Choroid plexus epithelial cell (primary cell): ENCODE data around the gene DIP2C.
"Not testable (repeated sequence)": the region's sequence is repeated elsewhere in the genome, so short reads cannot be mapped to it uniquely, and the experiment has no call there.

Experiments
- DNase-seq: peaks from one replicate; pipeline ENCODE4 v3.0.0-alpha.2; 2010; ENCODE audit warnings: low read depth
- H3K4me3 ChIP-seq: 2 replicates; pipeline ENCODE4 v1.5.1; 2011; ENCODE audit warnings: low read depth, mild to moderate bottlenecking, control low read depth, low read length, moderate library complexity
- TF ChIP-seq, protein P1 (sequence below): conservative IDR thresholded peaks from 2 replicates; pipeline ENCODE4 v1.5.1; 2011; ENCODE audit warnings: low read depth, mild to moderate bottlenecking, control low read depth, inconsistent platforms, low read length, moderate library complexity

The DIP2C gene

DNA sequence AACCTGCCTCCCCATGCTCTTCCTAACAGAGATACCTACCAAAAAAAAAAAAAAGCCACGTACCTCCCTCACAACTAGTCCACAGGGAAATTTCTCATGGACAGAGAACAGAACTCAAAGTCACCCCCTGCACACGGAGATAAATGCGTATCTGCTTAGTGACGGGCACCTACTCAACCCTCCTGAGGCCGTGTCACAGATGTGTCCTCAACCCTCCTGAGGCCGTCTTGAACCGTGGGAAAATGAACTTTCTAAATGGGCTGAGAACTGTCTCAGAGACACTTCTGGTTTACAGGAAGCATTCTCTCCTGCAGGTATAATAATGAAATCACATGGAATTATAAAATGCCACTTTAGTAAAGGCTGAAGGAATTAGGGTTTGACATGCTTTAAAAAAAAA lies 155.9 kb downstream of the DIP2C start:
- DNase-seq, result no peak
- no peak overlapping the region for H3K4me3 ChIP-seq
- TF ChIP-seq, protein P1, sequence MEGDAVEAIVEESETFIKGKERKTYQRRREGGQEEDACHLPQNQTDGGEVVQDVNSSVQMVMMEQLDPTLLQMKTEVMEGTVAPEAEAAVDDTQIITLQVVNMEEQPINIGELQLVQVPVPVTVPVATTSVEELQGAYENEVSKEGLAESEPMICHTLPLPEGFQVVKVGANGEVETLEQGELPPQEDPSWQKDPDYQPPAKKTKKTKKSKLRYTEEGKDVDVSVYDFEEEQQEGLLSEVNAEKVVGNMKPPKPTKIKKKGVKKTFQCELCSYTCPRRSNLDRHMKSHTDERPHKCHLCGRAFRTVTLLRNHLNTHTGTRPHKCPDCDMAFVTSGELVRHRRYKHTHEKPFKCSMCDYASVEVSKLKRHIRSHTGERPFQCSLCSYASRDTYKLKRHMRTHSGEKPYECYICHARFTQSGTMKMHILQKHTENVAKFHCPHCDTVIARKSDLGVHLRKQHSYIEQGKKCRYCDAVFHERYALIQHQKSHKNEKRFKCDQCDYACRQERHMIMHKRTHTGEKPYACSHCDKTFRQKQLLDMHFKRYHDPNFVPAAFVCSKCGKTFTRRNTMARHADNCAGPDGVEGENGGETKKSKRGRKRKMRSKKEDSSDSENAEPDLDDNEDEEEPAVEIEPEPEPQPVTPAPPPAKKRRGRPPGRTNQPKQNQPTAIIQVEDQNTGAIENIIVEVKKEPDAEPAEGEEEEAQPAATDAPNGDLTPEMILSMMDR, result no peak

DNA sequence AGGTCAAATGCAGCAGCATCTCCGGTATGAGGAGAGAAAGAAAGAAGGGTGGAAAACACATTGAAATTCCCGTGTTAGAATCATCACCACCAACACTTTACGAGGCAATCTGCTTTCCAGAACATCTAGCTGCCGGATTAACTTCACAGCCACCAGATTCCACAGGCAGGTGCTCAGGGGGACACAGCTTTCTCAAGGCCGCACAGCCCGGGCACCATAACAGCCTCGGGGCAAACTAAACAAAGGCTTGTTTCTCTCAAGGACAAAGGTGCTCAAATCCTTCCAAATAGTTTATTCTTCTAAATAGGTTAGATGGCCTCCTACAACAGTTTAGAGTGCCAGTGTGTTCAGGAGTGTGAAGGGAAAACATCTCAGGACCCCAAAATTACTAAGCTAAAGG lies 156.3 kb downstream of the DIP2C start:
- no peak for DNase-seq
- TF ChIP-seq, protein P1, result no peak
- no peak overlapping the region for H3K4me3 ChIP-seq

DNA sequence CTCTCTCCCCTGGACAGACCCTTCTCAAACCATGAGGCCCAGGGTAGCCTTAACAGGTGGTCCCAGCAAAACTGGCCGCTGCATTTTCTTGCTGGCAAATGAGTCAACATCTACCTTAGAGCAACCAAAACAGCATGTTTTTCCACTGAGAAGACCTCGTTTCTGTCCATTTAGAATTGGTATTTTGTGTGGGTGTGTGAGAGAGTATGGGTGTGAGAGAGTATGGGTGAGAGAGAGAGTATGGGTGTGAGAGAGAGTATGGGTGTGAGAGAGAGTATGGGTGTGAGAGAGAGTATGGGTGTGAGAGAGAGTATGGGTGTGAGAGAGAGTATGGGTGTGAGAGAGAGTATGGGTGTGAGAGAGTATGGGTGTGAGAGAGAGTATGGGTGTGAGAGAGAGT lies 157.1 kb downstream of the DIP2C start:
- not testable (repeated sequence) for DNase-seq

DNA sequence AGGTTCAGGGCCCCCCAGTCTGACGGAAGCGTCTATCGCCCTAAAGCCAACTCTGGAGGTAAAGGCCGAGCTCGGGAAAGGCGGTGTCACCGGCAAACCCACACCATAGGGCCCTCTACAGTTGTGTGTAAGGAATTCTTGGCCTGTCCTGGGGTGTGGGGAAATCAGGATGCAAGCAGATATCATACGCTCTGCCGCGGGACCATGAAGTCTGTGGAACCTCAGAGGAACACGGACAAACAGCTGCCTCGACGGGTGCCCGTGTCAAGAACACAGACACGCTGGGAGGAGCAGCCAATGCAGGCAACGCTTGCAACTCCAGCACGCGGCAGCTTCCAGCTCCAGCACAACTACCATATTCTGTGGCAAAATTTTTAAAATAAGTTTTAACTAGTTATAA lies 157.9 kb downstream of the DIP2C start:
- TF ChIP-seq, protein P1, result no peak
- DNase-seq, result no peak
- no peak overlapping the region for H3K4me3 ChIP-seq

More for the DNA sequence above, 157.1 kb downstream of the DIP2C start:
- not testable (repeated sequence) for H3K4me3 ChIP-seq

DNA sequence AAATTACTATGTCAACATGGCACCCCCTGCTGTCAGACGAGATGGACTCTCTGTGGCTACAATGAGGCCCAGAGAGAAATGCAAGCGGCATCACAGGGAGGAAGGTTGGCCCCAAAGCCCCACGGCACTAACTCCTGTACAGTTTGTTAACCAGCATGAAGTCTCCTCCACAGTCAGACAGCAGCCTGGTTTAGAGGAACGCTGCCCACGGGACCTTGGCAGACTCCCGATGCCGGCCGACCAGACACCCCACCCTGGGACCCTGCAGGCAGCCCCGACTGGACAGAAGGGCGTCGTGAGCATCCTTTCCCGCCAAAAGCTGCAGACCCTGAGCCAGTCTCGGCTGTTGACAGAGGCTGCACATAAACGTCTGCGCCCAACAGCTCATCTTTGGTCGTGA lies 158.8 kb downstream of the DIP2C start:
- no peak overlapping the region for H3K4me3 ChIP-seq
- DNase-seq, result no peak
- TF ChIP-seq, protein P1, result no peak

DNA sequence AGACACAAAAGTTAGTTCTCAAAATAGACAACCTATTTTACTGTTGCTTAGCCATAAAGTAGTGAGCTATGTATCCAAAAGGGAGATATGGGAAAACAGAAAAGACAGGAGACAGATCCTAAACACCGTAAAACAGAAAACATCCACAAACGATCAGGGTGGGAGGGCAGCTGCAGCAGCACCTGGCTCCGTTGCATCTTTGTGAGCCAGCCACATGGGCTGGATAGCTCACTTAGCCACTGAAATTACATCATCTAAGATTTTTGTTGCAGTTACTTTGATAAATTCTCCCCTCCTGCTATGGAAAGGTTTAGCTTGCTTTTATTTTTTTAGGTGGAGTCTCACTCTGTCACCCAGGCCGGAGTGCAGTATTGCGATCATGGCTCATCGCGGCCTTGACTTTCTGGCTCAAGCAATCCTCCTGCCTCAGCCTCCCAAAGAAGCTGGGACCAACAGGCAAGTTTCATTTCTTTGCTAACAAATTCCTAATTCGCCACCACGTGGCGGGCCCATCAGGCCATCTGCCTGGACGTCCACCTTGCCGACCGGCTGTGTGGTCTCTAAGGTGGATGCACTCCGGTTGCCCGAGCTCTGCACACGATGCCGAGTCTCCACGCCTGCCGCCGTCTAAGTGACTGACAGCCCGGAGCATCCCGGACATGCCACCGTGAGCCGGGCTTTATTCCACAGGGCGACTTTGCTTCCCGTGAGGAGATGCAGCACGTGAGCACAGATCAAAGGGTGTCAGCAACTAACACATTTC lies 159.8 kb downstream of the DIP2C start:
- no peak for DNase-seq
- TF ChIP-seq, protein P1, result no peak
- no peak overlapping the region for H3K4me3 ChIP-seq

DNA sequence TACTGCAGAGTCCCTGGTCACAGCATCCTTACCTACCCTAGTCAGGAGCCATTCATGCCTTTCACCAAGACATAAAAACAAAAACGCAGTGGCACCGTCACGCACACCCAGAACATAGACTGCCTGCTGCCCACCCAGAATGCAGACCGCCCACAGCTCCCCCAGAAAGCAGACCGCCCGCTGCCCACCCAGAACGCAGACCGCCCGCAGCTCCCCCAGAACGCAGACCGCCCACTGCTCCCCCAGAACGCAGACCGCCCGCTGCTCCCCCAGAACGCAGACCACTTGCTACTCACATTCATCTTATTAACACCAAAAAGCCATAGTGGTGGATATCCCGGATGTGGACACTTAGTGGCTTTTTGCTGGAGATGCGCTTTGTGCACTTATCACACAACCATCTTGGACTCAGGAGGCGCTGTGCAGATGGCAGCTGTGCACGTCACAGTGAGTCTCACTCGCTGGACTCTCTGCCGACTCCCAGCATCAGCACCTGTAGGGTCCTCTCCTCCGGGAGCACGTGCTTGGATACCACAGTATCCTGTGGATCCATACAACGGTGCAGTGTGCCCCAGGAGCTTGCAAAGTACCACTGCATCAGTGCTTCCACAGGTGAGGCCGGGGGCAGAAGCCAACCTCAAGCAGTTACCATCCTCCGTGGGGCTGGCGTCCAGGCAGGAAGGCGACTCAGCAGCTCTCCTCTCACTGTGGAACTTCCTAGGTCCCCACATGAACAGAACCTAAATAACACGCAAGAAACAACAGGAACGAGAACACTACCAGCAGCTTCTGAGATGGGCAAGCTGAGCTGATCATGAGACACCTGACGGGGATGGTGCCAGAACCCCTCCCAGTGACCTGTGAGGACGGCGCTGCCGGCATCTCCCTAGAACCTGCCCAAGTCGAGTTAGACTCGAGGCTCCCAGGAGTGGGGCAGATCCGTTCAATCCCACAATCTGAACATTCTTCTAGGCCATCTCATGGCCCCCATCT lies 161.0 kb downstream of the DIP2C start:
- H3K4me3 ChIP-seq, result no peak overlapping the region
- TF ChIP-seq, protein P1, result no peak
- no peak for DNase-seq
